Suppressor macrophage (primary cell): ENCODE results near the gene TTC33.

ENCODE experiments used
- DNase-seq, 4 experiments: peaks; one replicate each; pipeline ENCODE4 v3.0.0-alpha.2; 2020 to 2022

Gene TTC33

DNA sequence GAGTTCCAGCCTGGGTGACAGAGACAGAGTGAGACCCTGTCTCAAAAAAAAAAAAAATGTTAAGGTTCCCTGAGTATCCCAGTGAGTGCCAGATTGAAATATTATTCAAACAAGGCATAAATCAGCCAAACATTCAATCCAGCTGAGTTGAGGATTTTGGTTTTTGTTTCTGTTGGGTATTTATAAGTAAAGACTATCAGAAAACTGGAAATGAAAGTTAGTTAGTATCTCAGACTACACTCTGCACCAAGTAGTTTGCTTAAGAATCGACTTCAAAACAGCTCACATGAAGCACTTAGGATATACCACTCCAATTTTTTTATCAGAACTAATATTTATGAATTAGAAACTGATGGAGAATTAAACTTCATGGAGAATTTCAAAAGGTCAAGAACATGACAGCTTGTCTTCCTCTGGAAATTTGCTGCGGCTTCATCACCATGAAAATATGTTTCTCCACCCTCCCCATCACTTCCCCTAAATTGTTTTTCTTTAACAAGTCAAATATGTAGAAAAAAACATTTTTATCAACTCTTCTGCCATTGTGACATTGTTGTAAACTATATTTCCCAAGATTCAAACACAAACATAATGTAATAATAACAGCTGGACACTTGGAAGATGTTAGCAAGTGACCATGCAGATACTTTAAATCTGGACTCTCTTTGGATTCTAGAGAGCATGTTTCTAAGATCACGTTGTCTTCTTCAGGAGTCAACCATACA, 186.1 kb downstream of the TTC33 start:
- DNase-seq = peak in 3 of 4 experiments; percentile 21 to 59 (median 59)

DNA sequence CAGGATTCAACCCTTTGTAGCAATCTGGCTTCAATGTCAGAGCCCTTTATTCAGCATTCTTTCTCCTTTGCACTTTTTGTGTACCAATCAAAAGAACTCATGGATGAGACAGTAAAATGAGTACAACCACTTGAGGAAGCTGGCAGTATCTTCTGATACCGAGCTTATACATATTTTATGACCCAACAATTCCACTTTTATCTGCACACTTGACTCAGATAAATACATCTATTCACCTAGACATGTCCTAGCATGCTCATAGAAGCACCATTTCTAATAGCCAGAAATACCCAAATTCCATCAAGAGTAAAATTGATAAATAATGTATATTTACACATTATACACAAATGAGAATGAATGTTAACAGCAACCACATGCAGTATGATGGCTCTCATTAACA, 187.2 kb downstream of the TTC33 start:
- DNase-seq = no peak

DNA sequence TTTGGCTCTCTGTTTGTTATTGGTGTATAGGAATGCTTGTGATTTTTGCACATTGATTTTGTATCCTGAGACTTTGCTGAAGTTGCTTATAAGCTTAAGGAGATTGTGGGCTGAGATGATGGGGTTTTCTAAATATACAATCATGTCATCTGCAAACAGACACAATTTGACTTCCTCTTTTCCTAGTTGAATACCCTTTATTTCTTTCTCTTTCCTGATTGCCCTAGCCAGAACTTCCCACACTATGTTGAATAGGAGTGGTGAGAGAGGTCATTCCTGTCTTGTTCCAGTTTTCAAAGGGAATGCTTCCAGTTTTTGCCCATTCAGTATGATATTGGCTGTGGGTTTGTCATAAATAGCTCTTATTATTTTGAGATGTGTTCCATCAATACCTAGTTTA, 192.6 kb downstream of the TTC33 start:
- peak in 2 of 4 experiments; percentile 33 to 42 for DNase-seq

DNA sequence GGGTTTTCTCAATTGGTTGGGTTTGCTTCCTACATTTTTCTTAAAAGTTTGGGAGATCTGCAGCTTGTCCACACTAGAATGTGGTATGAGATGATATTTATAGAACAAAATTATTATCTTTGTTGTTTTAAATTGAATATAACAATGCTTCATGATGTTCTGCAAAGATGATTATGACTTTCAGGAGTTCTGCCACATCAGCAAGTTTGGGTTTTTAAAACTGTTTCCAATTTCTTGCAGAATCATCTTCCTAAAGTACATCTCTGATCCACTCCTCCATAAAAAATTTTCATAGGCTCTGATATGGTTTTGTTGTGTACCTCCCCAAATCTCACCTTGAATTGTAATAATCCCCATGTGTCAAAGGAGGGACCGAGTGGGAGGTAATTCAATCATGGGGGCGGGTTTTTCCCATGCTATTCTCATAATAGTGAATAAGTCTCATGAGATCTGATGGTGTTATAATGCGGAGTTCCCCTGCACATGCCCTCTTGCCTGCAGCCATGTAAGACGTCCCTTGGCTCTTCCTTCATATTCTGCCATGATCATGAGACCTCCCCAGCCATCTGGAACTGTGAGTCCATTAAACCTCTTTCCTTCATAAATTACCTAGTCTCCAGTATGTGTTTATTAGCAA, 195.2 kb downstream of the TTC33 start:
- peak; percentile 20 to 44 (median 33) for DNase-seq

DNA sequence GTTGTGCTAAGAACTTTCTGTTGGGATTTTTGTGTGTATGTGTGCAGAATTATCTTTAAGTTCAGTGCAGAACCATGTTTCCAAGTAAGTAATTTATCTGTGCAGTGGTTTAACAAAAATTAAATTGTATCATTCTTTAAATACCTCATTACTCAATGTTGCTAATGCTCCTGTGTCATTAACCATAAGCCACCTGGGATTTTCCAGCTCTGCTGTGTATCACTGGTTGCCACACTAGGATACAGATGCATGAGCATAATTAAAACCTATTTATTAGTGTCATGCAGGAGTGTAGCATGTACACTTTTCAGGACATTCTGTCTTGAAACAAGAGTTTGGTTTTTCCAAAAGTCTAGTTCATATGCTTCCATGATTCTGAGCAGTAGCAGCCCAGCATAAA, 196.5 kb downstream of the TTC33 start:
- DNase-seq = no peak

DNA sequence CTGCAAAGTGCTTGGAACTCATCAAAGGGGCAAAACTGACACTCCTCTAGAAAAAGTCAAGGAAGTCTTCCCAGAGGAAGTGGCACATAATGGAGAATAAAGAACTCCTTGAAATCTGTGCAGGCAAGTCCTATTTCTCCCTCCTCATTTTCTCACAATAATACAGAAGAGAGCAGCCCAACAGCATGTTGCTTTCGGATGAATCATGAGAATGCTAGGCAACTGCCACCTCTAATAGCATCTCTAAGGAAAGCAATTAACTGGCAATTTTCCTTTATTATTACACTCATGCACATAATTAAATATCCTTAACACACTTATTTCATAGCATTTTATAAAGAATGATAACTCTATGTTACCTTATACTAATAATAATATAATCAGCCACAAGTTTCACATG, 198.3 kb downstream of the TTC33 start:
- DNase-seq = no peak

DNA sequence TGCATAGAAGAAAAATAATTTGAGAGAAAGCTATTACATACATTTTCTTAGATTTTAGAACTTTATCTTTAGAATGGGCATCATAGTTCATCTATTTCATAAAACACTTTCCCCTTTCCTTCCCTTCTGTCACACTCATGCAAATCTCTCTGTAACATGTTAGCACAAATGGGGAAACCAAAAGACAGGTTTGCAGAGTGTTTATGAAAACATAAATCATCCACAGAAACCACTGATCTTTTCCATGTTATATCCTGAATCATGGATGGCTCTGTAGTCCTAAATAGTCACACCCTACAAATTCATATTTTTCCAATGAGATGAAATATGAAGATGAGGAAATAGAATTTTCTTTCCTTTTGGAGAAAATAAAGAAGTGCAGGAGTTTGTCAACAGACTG, 198.9 kb downstream of the TTC33 start:
- no peak for DNase-seq

DNA sequence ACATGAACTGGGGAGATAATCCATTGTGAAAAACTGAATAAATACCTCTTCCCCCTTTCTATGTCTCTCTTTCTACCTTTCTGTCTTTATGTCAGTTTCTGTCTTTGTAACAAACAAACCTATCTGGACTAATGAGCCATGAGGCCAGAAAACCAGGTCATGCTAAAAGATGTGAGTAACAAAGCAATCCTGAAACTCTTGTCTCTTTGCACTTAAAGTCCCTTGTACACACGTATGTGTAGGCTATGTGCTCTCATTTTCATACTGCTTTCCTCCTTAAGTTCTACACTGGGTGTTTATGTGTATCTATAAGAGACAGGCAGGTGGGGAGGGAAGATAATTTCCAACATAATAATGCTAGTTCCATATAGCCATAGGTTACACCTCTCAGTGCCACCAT, 199.9 kb downstream of the TTC33 start:
- no peak for DNase-seq

DNA sequence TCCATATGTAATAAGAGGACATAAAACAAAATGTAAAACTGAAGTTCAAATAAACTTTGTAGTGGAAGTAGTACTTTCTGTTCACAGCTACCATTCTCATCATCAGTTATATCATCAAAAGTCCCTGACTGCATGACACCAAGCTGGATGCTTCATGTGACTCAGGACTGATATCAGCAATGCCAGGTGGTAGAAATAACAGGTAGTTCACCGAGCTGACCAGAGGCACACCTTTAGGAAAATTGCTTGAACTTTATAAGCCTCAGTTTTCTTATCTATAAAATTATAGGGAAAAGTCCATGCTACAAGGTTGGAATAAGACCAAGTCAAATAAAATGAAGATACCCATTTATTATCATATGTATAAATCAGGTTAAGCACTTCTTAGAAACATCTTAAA, 200.9 kb downstream of the TTC33 start:
- no peak for DNase-seq

DNA sequence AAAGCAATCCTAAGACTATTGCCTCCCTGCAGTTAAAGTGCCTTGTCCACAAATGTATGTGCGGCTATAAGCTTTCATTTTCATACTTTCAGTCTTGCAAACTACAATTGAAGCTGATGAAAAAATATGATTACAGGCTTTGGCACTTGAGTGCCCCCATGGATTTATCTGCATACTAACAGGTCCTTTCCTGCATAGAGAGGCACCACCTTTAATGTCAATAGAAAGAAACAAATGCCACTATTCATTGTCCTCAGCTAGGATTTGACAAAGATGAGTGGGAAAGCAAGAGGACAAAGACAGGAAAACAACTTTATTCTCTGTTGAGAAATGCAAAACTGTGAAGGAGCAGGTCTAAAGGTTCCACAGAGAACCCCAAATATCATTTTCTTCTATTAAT, 201.7 kb downstream of the TTC33 start:
- DNase-seq = no peak

DNA sequence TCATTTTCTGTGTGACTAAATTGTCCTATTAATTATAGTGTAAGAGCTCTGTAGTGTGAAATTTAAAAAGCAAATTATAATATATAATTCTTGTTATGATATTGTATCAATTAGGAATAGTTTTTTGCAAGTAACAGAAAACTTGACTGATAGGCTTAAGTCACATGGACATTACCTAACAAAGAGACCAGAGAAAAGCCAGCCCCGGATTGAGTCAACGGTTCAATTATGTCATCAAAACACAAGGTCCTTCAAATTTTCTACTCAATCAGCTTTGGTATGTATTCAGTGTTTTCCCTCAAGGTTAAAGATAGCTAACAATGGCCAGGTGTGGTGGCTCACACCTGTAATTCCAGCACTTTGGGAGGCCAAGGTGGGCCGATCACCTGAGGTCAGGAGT, 202.8 kb downstream of the TTC33 start:
- DNase-seq = peak in 1 of 4 experiments; percentile 36

DNA sequence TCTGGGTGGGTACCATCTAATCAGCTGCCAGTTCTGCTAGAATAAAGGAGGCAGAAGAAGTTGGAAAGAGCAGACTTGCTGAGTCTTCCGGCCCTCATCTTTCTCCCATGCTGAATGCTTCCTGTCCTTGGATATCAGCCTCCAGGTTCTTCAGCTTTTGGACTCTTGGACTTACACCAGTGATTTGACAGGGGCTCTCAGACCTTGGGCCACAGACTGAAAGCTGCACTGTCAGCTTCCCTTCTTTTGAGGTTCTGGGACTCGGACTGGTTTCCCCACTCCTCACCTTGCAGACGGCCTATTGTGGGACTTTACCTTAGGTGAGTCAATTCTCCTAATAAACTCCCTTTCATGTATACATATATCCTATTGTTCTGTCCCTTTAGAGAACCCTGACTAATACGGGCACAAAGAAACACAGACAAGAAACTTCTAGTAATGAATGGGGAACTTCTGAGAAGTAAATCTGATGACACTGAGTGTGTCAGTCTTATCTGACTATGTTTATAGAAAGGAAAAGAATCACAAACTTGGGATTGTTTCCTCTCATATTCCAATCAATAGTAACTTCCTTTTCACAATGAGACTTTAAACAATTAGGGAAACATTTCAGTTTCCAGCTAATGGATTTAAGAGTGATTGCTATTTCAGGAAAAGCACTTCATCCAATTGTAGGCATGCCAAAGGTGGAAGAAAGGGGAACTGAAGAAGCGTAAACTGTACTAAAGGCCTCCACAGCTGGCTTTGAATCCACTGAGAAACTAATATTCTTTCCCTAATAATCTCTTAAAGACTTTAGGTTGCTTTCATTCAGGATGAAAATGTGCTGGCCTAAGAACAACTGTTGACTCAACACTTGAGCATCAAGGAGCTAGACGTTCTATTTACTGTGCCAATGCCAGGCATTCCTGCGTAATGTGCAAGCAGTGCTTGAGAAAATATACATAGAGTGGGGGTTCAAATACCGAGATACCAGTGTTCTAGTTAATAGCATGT, 204.0 kb downstream of the TTC33 start:
- DNase-seq = peak in 2 of 4 experiments; percentile 50 to 54

DNA sequence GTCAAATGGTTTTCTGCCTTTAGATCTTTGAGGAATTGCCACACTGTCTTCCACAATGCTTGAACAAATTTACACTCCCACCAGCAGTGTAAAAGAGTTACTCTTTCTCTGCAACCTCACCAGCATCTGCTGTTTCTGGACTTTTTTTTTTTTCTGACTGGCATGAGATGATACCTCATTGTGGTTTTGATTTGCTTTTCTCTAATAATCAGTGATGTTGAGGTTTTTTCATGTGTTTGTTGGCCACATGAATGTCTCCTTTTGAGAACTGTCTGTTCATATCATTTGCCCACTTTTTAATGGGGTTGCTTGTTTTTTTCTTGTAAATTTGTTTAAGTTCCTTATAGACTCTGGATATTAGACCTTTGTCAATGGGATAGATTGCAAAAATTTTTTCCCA, 205.3 kb downstream of the TTC33 start:
- DNase-seq = no peak

DNA sequence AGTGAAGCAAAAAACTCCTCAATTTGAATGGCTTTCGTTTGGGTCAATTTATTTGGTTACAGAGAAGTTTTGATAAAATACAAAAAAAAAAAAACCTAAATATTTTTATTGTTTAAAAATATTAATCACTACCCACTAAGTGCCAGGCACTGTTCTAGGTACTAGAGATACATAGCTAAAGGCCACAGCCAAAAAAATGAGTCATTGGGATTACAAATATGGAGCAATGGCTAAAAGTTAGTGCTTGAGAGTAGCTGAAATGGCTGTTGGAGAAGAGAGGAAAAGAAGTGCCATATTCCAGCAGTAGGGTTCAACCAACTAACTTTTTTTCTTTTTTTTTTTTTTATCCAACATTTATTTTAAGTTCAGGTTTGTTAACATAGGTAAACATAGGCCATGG, 206.1 kb downstream of the TTC33 start:
- no peak for DNase-seq

DNA sequence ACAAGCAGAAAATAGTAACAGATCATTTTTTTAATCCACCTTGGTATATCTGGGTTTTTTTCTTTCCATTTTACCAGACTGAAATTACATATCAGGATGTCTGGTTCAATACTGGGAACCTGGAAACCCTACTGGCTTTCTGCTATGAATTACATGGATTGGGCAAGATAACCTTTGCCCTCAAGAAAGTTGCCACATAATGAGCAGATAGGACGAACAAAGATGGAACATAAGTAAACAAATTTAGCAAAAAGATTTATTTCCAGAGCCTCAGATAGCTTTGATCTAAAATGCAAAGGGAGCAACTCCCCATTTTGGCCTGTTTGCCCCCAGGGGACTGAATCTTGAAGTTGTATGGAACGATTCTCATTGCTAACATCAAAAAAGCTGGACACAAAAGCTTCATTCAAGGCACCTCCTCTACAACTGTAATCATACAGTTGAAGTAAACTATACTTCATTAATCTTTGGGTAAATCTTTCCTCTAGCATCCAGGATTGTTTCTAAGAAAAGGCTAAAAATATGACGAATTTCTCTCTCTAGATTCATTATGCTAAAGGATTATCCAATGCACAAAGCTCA, 207.7 kb downstream of the TTC33 start:
- peak in 1 of 4 experiments; percentile 19 for DNase-seq

DNA sequence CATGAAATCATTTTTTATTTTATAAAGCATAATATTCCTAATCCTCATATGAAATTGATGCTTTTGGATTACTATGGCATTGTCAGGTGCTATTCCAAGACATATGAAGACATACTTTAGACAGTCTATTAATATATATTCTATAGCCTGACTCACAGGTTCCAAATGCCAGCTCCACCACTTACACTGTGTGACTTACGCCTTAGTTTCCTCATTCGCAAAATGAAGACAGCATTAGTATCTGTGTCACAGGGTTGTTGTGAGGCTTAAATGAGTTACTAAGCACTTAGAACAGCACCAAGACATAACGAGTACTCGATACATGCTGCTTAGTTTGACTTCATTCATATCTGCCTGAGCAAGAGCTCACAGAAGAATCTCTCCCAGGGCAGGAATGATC, 208.2 kb downstream of the TTC33 start:
- DNase-seq = peak in 3 of 4 experiments; percentile 23 to 69 (median 64)

DNA sequence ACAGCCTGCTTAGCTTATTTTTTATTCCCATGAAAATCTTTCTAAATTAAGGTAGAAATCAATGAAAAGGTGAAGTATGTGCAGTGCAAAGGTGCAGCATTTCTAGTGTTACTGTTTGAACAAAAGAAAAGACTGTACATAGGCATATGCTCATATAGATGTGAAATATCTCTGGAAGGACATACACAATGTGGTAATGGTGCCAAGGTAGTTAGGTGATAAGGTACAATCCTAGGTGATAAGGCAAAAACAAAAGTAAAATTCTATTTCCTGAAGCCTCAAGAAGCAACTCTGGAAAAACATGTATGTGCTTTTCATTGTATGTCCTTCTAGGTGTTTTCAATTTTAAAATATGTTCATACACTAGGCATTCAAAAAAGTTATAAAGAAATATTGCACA, 215.5 kb downstream of the TTC33 start:
- DNase-seq = no peak

DNA sequence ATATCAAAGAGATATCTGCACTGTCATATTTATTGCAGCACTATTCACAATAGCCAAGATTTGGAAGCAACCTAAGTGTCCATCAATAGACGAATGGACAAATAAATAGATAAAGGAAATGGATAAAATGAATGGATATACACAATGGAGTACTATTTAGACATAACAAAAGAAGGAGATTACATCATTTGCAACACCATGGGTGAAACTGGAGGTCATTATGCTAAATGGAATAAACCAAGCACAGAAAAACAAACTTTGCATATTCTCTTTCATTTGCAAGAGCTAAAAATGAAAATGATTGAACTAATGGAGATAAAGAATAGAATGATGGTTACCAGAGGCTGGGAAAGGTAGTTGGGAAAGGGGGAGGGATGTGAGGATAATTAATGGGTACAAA, 231.1 kb downstream of the TTC33 start:
- DNase-seq = no peak

DNA sequence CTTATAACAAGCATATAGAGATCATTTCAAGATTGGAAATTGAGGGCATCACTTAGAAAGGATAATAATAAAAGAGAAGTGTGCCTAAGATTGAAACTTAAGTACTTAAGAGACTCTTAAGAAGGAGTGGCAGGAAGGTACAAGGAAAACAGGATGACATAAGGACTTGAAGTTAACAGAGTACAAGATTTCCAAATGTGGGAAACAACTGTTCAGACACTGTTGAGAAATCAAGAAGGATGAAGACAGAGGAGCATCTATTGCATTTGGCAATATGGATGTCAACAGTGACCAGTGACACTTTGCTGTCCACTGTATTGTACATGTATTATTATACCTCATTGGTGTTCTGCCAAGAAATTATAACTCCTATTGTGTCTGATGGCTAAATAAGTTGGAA, 233.8 kb downstream of the TTC33 start:
- peak in 2 of 4 experiments; percentile 55 to 57 for DNase-seq

DNA sequence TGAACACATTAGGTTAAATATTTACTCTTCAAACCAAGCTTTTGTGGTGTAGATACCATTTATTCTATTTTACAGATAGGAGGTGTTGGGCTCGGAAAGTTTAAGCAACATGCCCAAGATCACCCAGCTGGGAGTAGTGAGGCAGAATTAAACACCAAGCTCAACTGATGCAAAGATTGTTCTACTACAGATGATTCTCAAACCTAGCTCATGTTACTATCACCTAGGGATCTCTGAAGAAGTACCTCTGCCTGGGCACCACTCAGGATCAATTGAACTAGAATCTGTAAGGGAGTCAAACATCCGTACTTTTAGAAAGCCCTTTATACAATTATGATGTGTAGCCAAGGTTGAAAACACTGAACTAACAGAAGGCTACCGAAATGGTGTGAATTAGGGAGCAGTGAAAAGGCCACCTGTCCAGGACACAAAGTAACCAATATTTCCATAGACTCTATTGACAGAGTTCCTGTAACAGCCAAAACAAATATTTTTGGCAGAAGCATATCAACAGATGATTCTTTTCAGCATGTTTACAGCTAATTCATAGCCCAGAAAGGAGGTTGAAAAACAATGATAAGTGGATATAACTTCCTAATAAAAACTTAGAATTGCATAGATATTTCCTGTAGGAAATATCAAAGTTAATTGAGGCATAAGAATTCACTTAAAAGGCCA, 234.5 kb downstream of the TTC33 start:
- no peak for DNase-seq

DNA sequence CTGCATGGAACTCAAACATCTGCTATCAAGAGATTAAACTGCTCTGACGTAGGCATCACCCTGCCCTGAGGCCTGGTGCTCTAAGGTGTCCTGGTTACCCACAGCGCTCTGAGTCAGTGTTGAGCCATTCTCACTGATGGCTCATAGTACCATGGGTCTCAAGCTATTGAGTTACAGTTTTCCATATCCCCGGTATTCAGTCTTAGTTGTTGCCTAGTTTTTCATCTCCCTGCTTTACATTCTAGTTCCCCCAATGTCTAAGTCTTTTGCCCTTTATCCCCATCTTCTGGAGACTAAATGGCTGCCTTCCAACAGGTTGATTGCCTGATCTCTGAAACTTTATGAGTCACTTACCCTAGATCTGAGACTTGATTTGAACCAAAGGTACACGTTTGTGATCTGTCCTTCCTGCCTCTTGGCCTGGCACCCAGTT, 237.3 kb downstream of the TTC33 start:
- no peak for DNase-seq

DNA sequence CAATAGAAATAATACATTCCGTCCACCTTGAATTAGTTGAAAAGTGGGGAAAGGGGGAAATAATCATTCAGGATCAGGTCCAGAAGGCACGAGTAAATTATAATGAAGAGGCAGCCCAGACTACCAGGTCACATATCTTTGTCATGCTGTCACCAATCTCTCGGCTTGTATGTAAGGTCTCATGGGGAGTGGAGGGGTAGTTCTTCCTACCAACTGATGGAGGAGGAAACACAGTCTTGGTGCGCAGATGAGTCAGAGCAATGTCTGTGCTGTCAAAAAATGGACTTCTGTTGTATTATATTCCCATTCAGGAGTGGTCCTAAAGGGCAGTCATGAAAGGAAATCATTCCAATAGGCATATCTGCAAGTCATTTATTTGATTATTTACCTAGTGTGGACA, 240.3 kb downstream of the TTC33 start:
- peak in 1 of 4 experiments; percentile 27 for DNase-seq
